ENCODE data around the gene DENND1C.
A peak's percentile ranks its signal among the peaks of the same experiment; 100 is the strongest.
"Not testable (repeated sequence)": the region's sequence is repeated elsewhere in the genome, so short reads cannot be mapped to it uniquely, and the experiment has no call there.

The DENND1C gene

DNA sequence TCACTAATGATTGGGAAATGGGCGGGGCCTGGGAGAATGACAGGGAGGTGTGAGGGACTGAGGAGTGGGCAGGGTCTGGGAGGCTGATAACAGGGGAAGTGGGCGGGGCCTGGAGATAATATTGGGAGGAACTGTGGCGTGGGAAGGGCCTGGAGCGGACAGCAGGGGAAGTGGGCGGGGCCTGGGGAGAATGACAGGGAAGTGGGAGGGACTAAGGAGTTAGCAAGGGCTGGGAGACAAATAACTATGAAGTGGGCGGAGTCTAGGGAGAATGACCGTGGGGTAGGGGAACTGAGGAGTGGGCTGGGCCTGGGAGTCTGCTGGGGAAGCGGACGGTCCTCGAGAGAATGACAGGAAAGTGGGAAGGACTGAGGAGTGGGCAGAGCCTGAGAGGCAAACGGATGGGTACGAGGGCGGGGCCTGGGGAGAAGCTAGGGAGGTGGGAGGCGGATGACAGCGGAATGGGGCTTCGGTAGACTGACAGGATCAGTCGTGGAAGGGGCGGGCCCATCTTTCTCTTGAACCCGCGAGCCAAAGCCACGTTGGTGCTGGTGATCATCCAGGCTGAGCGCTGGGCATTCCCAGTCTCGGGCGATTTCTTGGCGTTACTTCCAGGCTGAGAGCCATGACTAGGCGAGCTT lies 34.6 kb upstream of the DENND1C start:
- Mint-ChIP-seq H3K4me3 (peak overlapping the region; percentile 93), H3K9me3 (no peaks in the 10 kb centered on the region), H3K36me3 (no peaks in the 10 kb centered on the region), H3K4me1 (peaks cover 32% of the 10 kb centered on the region), H3K27me3 (no peaks in the 10 kb centered on the region), H3K27ac (peak overlapping the region; percentile 14)
- DNase-seq (ENCODE audit: low spot score in 2 of 2) (peak in 1 of 2 donors; percentile 52), ATAC-seq (ENCODE audit: low read depth) (peak; percentile 15)

DNA sequence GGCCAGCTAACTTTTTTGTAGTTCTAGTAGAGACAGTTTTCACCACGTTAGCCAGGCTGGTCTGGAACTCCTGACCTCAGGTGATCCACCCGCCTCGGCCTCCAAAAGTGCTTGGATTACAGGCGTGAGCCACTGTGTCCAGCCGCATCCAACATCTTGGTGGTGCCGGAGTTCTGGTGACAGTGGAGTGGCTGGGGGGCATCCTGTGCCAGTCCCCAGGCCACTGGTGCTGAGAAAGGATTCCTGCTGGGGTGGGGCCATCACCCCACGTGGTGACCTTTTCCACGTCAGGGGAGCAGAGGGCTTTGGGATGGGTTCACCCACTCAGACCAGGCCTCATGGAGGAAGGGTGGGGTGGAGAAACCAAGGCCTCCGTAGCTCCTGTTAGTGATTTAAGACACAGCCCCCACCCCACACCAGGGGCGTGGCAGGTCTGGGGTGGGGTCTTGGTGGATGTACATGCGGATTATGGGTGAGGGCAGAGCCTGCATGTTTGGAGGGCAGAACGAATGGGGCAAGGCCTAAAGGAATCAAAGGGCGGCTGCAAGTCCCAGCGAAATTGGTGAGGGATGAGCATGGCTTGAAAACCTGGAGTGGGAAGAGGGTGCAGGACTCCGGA lies 33.4 kb upstream of the DENND1C start:
- Mint-ChIP-seq H3K4me3 (peak overlapping the region; percentile 79), H3K36me3 (no peaks in the 10 kb centered on the region), H3K27me3 (no peaks in the 10 kb centered on the region), H3K4me1 (peaks cover 28% of the 10 kb centered on the region), H3K27ac (peak overlapping the region; percentile 32), H3K9me3 (no peaks in the 10 kb centered on the region)
- DNase-seq (ENCODE audit: low spot score in 2 of 2) (no peak), ATAC-seq (ENCODE audit: low read depth) (no peak)

GRCh38 chr19:6514089-6514488 lies 32.5 kb upstream of the DENND1C start:
- H3K36me3 Mint-ChIP-seq = no peaks in the 10 kb centered on the region
- peaks cover 24% of the 10 kb centered on the region for H3K4me1 Mint-ChIP-seq
- no peaks in the 10 kb centered on the region for H3K9me3 Mint-ChIP-seq
- H3K27ac Mint-ChIP-seq = no peak overlapping the region
- H3K4me3 Mint-ChIP-seq = no peak overlapping the region
- DNase-seq (ENCODE audit: low spot score in 2 of 2) = no peak
- ATAC-seq (ENCODE audit: low read depth) = no peak
- no peaks in the 10 kb centered on the region for H3K27me3 Mint-ChIP-seq

- no peak overlapping the region for H3K4me3 Mint-ChIP-seq
- H3K27me3 Mint-ChIP-seq = no peaks in the 10 kb centered on the region
- no peaks in the 10 kb centered on the region for H3K36me3 Mint-ChIP-seq
- no peak for DNase-seq (ENCODE audit: low spot score in 2 of 2)
- no peaks in the 10 kb centered on the region for H3K4me1 Mint-ChIP-seq
- H3K9me3 Mint-ChIP-seq = no peaks in the 10 kb centered on the region
- H3K27ac Mint-ChIP-seq = no peak overlapping the region
- ATAC-seq (ENCODE audit: low read depth) = no peak
Observed at GRCh38 chr19:6510618-6511017, 29.0 kb upstream of the DENND1C start.

DNA sequence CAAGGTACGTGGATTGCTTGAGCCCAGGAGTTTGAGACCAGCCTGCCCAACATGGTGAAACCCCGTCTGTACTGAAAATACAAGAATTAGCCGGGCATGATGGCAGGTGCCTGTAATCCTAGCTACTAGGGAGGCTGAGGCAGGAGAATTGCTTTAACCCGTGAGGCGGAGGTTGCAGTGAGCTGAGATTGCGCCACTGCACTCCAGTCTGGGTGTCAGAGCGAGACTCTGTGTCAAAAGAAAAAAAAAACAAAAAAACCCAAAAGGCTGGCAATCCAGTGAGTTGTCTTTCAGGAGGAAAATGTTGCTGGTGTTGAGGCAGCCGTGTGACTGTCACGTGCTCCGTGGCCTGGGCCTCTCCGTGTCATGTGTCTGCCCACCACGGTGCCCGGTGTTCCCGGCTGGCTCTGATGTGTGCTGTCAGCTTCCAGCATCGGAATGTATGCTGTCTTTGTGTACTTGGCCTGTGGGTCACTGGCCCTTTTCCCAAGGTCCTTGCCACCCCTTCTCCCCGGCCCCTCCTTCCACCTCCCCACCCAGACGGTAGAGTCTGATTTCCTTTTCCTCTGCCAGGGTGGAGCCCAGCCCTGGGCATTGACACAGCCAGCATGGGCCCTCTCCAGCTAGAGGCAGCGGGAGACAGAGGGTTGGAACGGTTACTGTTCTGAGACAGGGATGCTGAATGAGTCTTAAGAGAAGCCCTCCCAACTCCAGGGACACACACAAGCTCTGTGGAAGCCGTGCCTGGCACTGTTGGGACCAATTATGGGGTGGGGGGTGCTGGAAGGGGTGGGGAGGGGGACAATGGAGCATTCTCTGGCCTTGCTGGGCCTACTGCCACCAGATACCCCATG lies 27.8 kb upstream of the DENND1C start:
- Mint-ChIP-seq H3K9me3 (no peaks in the 10 kb centered on the region), H3K27me3 (no peaks in the 10 kb centered on the region), H3K36me3 (no peaks in the 10 kb centered on the region), H3K27ac (no peak overlapping the region), H3K4me3 (no peak overlapping the region), H3K4me1 (peaks cover 5% of the 10 kb centered on the region)
- no peak for DNase-seq (ENCODE audit: low spot score in 2 of 2)
- no peak for ATAC-seq (ENCODE audit: low read depth)

DNA sequence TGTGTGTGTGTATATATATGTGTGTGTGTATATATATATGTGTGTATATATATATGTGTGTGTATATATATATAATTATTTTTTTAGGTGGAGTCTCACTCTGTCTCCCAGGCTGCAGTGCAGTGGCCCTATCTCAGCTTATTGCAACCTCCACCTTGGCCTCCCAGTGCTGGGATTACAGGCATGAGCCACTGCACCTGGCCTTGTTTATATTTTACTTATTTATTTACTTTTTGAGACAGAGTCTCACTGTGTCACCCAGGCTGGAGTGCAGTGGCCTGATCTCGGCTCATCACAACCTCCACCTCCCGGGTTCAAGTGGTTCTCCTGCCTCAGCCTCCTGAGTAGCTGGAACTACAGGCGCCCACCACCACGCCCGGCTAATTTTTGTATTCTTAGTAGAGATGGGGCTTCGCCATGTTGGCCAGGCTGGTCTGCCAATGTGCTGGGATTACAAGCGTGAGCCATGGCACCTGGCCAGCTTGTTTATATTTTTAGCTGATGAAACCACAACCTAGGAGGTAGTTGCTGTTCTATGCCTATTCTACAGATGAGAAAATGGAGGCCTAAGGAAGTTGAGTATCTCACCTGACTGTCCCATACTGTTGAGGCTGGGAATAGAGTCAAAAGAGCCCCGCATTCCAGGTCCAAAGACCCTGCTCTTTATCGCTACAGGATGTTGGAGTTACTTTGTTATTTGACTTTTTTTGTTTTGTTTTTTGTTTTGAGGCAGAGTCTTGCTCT lies 26.6 kb upstream of the DENND1C start:
- not testable (repeated sequence) for H3K9me3 Mint-ChIP-seq; ATAC-seq (ENCODE audit: low read depth); H3K4me1 Mint-ChIP-seq; H3K27me3 Mint-ChIP-seq; H3K27ac Mint-ChIP-seq; H3K4me3 Mint-ChIP-seq; H3K36me3 Mint-ChIP-seq; DNase-seq (ENCODE audit: low spot score in 2 of 2)

DNA sequence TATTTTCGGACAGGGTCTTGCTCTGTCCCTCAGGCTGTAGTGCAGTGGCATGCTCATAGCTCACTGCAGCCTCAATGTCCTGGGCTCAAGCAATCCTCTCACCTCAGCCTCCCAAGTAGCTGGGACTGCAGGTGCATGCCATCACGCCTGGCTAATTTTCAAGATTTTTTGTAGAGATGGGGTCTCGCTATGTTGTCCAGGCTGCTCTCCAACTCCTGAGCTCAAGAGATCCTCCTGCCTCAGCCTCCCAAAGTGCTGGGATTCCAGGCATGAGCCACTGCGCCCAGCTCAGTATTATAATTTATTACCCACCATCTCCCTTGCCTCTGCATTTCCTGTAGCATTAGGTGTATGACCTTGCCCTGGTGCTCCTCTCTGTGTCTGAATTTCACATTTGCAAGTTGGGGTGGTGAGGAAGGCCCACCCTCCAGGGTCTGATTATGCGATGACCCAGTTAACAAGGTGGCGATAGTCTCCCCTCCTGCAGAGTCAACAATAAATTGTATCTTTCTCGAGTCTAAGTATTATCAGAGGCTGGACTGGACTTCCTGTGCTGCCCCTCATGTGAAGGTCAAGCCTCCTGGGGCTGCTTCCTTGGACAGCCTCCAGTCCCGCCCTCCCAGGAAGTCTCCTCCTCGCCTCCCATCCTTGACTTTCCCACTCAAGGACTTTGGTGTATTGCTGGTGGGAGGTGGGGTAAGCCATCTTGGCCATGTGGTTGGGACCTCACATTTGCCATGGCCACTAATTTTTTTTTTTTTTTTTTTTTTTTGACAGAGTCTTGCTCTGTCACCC lies 22.0 kb upstream of the DENND1C start:
- peak overlapping the region; percentile 97 for H3K4me3 Mint-ChIP-seq
- H3K4me1 Mint-ChIP-seq = peaks cover 15% of the 10 kb centered on the region
- H3K27me3 Mint-ChIP-seq = no peaks in the 10 kb centered on the region
- ATAC-seq (ENCODE audit: low read depth) (no peak), DNase-seq (ENCODE audit: low spot score in 2 of 2) (no peak)
- H3K36me3 Mint-ChIP-seq = no peaks in the 10 kb centered on the region
- no peak overlapping the region for H3K27ac Mint-ChIP-seq
- H3K9me3 Mint-ChIP-seq = no peaks in the 10 kb centered on the region

DNA sequence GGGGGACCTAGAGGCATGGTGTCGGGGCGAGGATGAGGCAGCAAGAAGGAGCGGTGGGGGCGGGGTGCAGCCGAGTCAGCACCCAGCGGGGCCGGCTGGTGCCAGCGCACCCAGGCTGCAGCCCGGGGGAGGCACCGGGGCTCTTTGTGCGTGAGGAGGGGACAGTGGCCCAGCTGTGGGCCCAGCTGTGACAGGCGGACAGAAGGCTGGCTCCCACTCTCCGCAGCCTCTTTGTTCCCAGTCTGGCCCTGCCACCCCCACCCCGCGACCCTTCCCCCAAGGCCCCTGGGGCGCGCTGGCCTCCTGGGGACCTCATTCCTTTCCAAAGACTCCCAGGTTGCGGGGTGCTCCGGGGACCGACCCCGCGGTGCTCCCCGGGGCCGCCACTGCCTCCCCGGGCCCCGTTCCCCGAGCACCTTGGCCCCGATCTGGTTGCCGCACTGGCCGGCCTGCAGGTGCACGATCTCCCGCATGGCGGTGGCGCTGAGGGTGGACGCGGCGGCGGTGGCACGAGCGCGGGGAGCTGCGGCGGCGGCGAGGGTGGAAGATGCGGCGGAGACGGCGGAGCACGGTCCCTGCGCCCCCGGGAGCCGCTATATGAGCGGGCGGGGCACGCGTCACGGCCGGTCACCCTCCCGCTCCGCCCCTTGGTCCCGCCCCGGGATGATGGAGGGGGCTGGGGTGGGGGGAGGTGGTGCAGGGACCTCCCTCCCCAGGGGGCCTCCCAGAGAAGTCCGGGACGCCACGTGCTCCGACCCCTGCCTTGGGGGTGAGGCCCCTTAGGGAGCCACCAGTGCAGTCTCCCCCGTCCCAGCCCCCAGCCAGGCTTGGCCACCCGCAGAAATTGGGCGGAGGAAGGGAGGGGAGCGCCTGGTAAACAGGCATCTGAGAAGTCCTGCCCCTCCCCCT lies 20.4 kb upstream of the DENND1C start, which contains the start of gene TUBB4A:
Gene TUBB4A, minus strand, starts transcription at position 570 of the 909 bp plus-strand sequence. Its CDS starts 97 bp downstream, at position 473.
- H3K27me3 Mint-ChIP-seq = no peaks in the 10 kb centered on the region
- H3K27ac Mint-ChIP-seq = peak within 1 kb of the TSS; percentile 90

DNA sequence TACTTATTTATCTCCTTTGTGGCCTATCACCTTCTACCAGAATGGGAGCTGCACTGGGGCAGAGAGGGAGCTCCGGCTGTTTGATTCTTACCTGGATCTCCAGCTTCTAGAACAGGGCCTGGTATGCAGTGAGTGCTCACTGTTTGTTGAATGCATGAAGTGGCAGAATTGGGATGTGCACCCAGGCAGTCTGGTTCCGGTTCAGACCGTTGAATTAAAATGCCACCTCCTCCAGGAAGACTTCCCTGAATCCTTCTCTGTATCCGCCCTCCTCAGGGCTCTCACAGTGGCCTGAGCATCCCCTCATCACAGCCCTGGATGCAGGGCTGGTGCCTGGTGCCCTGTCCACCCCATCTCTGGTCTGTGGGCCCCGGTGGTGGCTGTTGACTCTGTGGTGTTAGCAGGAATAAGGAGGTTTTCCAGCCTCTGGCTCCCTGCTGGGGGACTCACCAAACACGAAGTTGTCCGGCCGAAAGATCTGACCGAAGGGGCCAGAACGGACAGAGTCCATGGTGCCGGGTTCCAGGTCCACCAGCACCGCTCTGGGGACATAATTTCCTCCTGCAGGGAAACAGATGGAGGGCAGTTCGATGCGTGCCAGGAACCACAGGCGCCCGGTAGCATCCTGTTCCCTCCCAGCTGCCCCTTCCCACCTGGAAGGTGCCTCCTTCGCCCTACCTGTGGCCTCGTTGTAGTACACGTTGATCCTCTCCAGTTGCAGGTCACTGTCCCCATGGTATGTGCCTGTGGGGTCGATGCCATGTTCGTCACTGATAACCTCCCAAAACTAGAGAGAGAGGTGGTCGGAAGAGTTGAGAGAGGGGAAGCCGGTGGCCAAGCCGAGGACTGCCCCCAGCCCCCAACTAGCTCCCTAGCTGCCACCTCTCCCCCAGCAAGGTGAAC lies 19.5 kb upstream of the DENND1C start:
- Mint-ChIP-seq H3K27me3 (no peaks in the 10 kb centered on the region), H3K9me3 (no peaks in the 10 kb centered on the region)

More for the DNA sequence above, 20.4 kb upstream of the DENND1C start, which contains the start of gene TUBB4A:
- Mint-ChIP-seq H3K9me3 (no peaks in the 10 kb centered on the region), H3K4me1 (peaks cover 19% of the 10 kb centered on the region), H3K36me3 (peaks cover 3% of the 10 kb centered on the region), H3K4me3 (peak within 1 kb of the TSS; percentile 97)
- ATAC-seq (ENCODE audit: low read depth) (peak; percentile 65), DNase-seq (ENCODE audit: low spot score in 2 of 2) (peak in 1 of 2 donors; percentile 60)

GRCh38 chr19:6499052-6499790 lies 17.6 kb upstream of the DENND1C start:
- DNase-seq (ENCODE audit: low spot score in 2 of 2) = no peak
- ATAC-seq (ENCODE audit: low read depth) = no peak
- Mint-ChIP-seq H3K27ac (peak overlapping the region; percentile 48), H3K4me3 (no peak overlapping the region), H3K4me1 (peaks cover 15% of the 10 kb centered on the region), H3K9me3 (no peaks in the 10 kb centered on the region), H3K36me3 (peaks cover 9% of the 10 kb centered on the region), H3K27me3 (no peaks in the 10 kb centered on the region)

More for the DNA sequence above, 19.5 kb upstream of the DENND1C start:
- peak overlapping the region; percentile 97 for H3K4me3 Mint-ChIP-seq
- H3K4me1 Mint-ChIP-seq = peaks cover 19% of the 10 kb centered on the region
- H3K27ac Mint-ChIP-seq = peak overlapping the region; percentile 90
- no peak for ATAC-seq (ENCODE audit: low read depth)
- H3K36me3 Mint-ChIP-seq = peaks cover 3% of the 10 kb centered on the region
- DNase-seq (ENCODE audit: low spot score in 2 of 2) = no peak
